ENCODE measurements around the gene SHPK. TPM values are rescaled to one million over a fixed set of nuclear protein-coding genes. Genes with fewer than 3 reads are reported as not detected.

Gene SHPK
- total RNA-seq, 3 donors from 2014 or later (not counting 1 experiment from before 2014, with no cell fraction given) = 5.8 to 9.3 (median 8.9) TPM

GRCh38 chr17:3626831-3627768 lies 8.9 kb downstream of the SHPK start:
- Mint-ChIP-seq H3K36me3 (no peaks in the 10 kb centered on the region), H3K27me3 (ENCODE audit: low read depth in 2 of 2) (no peaks in the 10 kb centered on the region)

GRCh38 chr17:3622977-3623594 lies 13.0 kb downstream of the SHPK start:
- ATAC-seq (no peak), DNase-seq (no peak)
- Histone ChIP-seq H3K36me3 (ENCODE audit: control insufficient read depth, insufficient read depth, low read length) (peaks cover 31% of the 10 kb centered on the region), H3K27ac (ENCODE audit: low read length) (no peak overlapping the region), H3K4me1 (ENCODE audit: control insufficient read depth, insufficient read depth, low read length) (no peaks in the 10 kb centered on the region), H3K9me3 (ENCODE audit: control insufficient read depth, insufficient read depth, low read length) (no peaks in the 10 kb centered on the region), H3K4me3 (ENCODE audit: low read length) (no peak overlapping the region), H3K27me3 (ENCODE audit: control insufficient read depth, insufficient read depth, low read length) (no peaks in the 10 kb centered on the region)
- Mint-ChIP-seq H3K4me3 (no peak overlapping the region), H3K36me3 (peaks cover 6% of the 10 kb centered on the region), H3K27ac (no peak overlapping the region), H3K27me3 (ENCODE audit: low read depth in 2 of 2) (no peaks in the 10 kb centered on the region), H3K9me3 (no peaks in the 10 kb centered on the region), H3K4me1 (no peaks in the 10 kb centered on the region)
- TF ChIP-seq CTCF (IDR thresholded peaks at IDR 0.05) = no peak
- WGBS (ENCODE audit: insufficient coverage) = 97% methylated on average over 16 of the region's 16 CpGs
- intact Hi-C loops (cut with micrococcal nuclease) = no loop called here

More at GRCh38 chr17:3626831-3627768, 8.9 kb downstream of the SHPK start:
- H3K27ac Mint-ChIP-seq = no peak overlapping the region
- H3K36me3 ChIP-seq (ENCODE audit: control insufficient read depth, insufficient read depth, low read length) = peaks cover 29% of the 10 kb centered on the region
- 91% methylated on average over 13 of the region's 16 CpGs for WGBS (ENCODE audit: insufficient coverage)
- H3K27me3 ChIP-seq (ENCODE audit: control insufficient read depth, insufficient read depth, low read length) = no peaks in the 10 kb centered on the region
- ATAC-seq (no peak), DNase-seq (no peak)
- no peak overlapping the region for H3K4me3 ChIP-seq (ENCODE audit: low read length)
- no peak for TF ChIP-seq CTCF (IDR thresholded peaks at IDR 0.05)
- no peaks in the 10 kb centered on the region for H3K9me3 ChIP-seq (ENCODE audit: control insufficient read depth, insufficient read depth, low read length)
- no peak overlapping the region for H3K27ac ChIP-seq (ENCODE audit: low read length)
- no peaks in the 10 kb centered on the region for H3K4me1 ChIP-seq (ENCODE audit: control insufficient read depth, insufficient read depth, low read length)
- H3K4me3 Mint-ChIP-seq = no peak overlapping the region
- intact Hi-C loops (cut with micrococcal nuclease) = no loop called here
- peaks cover 0 to 6% of the 10 kb centered on the region in 2 donors for H3K4me1 Mint-ChIP-seq
- H3K9me3 Mint-ChIP-seq = no peaks in the 10 kb centered on the region

- Histone ChIP-seq H3K36me3 (ENCODE audit: control insufficient read depth, insufficient read depth, low read length) (peaks cover 34% of the 10 kb centered on the region), H3K4me3 (ENCODE audit: low read length) (no peak overlapping the region), H3K27me3 (ENCODE audit: control insufficient read depth, insufficient read depth, low read length) (no peaks in the 10 kb centered on the region), H3K27ac (ENCODE audit: low read length) (no peak overlapping the region), H3K9me3 (ENCODE audit: control insufficient read depth, insufficient read depth, low read length) (no peaks in the 10 kb centered on the region), H3K4me1 (ENCODE audit: control insufficient read depth, insufficient read depth, low read length) (no peaks in the 10 kb centered on the region)
- intact Hi-C loops (cut with micrococcal nuclease) = no loop called here
- no peaks in the 10 kb centered on the region for H3K9me3 Mint-ChIP-seq
- no peak for DNase-seq
- ATAC-seq = no peak
- peaks cover 6% of the 10 kb centered on the region for H3K36me3 Mint-ChIP-seq
- WGBS (ENCODE audit: insufficient coverage) = 91% methylated on average over 8 of the region's 8 CpGs
- H3K4me3 Mint-ChIP-seq = no peak overlapping the region
- no peaks in the 10 kb centered on the region for H3K4me1 Mint-ChIP-seq
- no peak overlapping the region for H3K27ac Mint-ChIP-seq
- no peak for TF ChIP-seq CTCF (IDR thresholded peaks at IDR 0.05)
- no peaks in the 10 kb centered on the region for H3K27me3 Mint-ChIP-seq (ENCODE audit: low read depth in 2 of 2)
These were observed 14.8 kb downstream of the SHPK start for GRCh38 chr17:3621146-3621720.

Measured in natural killer cell (primary cell).